Left ventricle myocardium superior (tissue), 1 donor: ENCODE results near the gene MTHFR. TPM values are rescaled to one million over a fixed set of nuclear protein-coding genes. Genes with fewer than 3 reads are reported as not detected.

Source experiments
- ATAC-seq: fragments of 200-7000 bp; cut with Tn5 transposase; one replicate; pipeline ENCODE4 v1.9.1; 2020; ENCODE audit warnings: mild to moderate bottlenecking, moderate library complexity
- DNase-seq: peaks from one replicate; pipeline ENCODE4 v3.0.0-alpha.2; 2020
- intact Hi-C: fragments of 100-400 bp; cut with micrococcal nuclease; formaldehyde crosslinking; loops from one replicate; pipeline ENCODE4 v1.11.0; 2022
- total RNA-seq: library from RNA; stranded (reverse); fragmentation: NEBNext Ultra II Directional; extraction: Animal tissue kit (Norgen Biotek cat#: 25700); gene quantifications from one replicate; pipeline ENCODE4 v1.2.1, GENCODE V29; 2021
- donor health status: DM: no; HTN: yes; CAD: no; lungs with severe emphysema.

Gene MTHFR
- total RNA-seq, 1 donor from 2014 or later, result 37.9 TPM

DNA sequence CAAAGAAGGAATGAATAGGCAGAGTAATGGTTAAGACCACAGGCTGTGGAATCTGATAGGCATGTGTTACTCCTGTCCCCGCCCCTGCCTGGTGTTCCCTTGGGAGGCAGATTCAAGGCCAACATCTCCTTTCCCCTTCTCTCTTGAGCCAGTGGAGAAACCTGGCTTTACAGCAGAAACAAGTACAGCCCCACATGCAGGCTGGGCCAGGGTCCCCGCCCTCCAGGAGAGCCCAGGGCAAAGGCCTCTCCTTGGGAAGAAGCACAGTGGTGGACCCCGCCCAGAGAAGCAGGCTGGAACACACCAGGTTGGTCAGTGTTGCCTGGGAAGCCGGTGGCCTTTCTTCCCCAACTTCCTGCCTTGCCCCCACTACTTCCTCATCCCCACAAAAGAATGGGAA is 36.9 kb downstream of the MTHFR start:
- intact Hi-C loops, result no loop called here
- ATAC-seq (no peak), DNase-seq (no peak)

DNA sequence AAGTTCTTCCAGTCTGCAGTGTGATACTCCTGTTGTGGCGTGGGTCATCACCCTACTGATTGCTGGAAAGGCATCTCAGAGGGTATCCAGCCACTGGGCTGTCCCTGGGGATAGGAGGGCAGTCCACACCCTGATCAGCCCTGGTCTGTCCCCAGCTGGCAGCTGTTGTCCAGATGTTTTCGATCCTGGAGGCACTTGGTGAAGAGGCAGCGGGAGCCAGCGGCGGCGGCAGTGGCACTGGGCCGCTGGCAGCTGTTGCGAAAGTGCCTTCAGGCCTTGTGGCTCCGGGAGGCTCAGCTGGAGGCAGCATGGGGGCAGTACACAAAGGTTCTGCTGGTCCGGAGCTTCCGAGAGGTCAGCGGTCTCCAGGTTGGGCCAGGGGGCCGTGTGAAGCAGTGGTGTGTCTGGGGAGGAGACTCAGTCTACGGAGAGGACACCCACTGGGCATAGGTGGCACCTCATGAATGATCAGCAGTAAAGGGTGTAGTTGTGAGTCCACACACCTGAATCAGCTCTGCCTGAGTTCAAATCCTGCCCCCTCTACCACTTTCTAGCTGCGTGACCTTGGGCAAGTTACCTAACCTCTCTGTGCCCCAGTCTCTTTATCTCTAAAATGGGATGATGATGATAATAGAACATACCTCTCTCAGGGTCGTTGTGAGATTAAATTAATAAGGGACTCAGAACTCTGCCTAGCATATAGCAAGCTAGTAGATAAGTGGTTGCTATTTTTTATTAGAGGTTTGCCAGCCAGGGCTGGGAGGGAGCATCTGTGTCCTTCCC is 37.7 kb downstream of the MTHFR start:
- ATAC-seq (no peak), DNase-seq (no peak)
- intact Hi-C loops, result no loop called here

DNA sequence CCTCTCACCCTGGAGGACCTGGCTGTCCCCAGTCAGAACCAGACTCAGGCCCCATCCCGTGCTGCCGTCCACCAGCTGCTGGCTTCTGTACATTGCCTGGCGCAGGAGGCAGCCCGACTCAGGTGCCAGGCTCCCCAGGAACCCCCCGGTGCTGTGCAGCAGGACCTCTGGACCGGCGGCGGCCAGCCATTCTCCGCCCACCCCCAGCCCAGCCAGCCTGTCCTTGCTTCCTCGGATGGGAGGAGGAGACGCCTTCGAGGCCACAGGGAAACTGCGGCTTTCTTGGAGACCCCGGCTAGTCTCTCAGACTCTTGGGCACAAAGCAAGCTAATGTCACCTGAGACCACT is 39.4 kb downstream of the MTHFR start:
- intact Hi-C loops, result no loop called here
- ATAC-seq, result no peak
- no peak for DNase-seq

DNA sequence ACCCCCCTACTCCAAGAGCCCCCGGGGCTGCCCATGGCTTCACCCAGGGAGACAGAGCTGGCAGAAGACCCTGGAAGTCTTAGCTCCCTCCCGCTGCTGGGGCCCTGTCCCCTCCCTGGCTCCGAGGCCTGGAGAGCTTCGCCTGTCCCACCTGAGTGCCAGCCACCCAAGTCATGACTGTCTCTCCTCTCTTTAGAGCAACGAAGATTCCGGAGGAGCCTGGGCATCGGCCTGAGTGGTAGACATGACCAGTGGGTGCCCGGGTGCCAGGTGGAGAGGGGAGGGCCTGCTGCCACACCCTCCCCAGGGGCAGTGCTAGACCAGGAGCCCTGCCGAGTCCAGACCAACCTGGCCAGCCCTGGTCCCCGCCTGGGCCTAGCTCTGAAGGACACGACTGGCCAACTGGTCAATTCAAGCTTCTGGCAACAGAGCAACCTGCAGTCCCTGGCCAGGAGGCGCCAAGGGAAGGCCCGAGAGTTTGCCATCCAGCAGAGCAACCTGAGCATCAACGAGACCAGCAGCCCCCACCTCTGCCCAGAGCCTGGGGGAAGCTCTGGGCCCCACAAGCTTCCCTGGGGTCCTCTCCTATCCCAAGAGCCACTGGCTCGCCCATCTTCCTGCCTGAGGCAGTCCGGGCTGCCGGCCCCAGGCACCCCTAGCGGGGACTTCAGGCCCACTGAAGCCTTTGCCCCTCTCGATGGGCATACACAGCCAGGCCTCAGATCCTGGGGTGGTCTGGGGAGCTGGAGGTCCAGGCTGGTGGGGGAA is 39.9 kb downstream of the MTHFR start:
- intact Hi-C loops, result no loop called here
- no peak for ATAC-seq
- no peak for DNase-seq

DNA sequence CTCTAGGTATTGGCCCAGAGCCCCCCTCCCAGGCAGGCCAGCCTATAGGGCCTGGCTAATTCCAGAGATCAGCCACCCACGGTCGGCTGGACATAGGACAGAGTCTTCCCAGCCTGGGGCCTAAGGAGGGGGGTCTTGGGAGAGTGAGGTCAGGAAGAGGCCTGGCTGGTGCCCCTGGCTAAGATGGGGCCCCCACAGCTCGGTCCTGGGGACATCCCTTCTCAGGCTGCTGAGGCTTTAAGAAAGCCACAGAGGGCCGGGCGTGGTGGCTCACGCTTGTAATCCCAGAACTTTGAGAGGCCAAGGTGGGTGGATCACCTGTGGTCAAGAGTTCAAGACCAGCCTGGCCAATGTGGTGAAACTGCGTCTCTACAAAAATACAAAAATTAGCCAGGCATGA is 41.2 kb downstream of the MTHFR start:
- intact Hi-C loops, result no loop called here
- no peak for DNase-seq
- ATAC-seq, result no peak

DNA sequence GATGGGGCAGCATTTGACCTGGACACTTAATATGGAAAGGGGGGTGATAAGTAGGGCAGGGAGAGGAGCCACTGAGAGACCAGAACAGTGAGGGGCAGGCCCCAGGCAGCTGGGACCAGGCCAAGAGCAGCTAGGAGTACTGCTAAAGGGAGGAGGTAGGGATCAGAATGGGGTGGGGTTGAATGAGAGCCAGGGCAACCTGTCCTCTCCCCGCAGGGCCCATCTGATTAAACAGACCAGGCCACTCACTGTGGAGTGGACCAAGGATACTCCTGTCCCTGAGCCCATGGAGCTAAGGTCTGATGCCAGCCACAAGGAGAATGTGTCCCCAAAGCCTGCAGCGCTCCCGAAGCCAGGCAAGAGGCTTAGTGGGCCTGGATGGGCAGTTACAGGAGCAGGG is 41.6 kb downstream of the MTHFR start:
- intact Hi-C loops, result no loop called here
- ATAC-seq, result no peak

DNA sequence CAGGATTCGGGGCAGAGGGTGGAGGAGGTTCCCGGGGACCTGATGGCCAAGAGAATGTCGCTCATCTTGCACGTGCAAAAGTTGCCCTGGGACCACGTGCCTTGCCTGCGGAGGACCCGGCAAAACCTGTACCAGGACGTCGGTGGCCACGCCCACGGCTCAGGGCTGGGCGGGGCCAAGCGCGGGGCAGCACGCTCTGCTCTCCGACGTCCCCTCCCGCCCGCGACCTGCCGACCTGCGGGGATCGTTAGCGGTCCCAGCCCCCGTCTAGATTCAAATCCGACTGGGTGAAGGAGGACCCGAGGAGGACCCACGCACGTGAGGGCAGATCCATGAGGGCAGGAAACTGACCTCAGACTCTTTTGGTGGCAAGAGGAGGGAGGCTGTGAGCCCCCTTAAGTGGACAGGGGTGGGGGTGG is 43.8 kb downstream of the MTHFR start, which contains the start of gene C1orf167:
C1orf167 (plus strand) TSS at position 206 of the 419 bp plus-strand sequence. CDS start 2,208 bp downstream, outside the sequence.
- DNase-seq, result no peak
- intact Hi-C loops, result no loop called here
- peak; percentile 55 for ATAC-seq

More for the DNA sequence above, 41.6 kb downstream of the MTHFR start:
- DNase-seq, result no peak

DNA sequence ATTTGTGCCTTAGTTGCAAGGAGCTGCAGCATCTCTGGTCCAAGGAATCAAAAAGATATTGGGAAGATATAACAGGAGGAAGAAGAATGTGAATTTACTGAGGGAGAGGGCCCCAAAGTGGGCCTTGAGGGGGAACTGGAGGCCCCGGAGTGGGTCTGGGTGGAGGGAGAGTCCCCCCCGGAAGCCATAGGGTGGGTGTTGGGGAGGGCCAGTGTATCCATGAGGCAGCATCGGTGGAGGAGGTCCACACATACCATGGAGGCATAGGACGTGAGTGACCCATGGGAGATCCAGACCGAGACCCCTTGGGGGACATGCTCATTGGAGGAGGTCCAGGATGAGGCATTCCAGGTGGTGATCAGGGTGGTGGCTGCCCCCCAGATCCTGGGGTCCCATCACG is 44.5 kb downstream of the MTHFR start:
- intact Hi-C loops, result no loop called here
- ATAC-seq, result no peak
- DNase-seq, result no peak

DNA sequence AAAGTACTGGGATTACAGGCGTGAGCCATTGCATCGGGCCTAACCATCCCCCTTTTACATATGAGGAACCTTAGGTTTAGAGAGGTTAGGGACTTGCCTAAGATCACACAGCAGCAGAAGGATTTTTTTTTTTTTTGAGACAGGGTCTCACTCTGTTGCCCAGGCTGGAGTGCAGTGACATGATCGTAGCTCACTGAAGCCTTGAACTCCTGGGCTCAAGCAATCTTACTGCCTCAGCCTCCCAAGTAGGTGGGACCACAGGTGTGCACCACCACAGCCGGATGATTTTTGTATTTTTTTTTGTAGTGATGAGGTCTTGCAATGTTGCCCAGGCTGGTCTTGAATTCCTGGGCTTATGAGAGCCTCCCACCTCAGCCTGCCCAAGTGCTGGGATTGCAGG is 46.0 kb downstream of the MTHFR start:
- no peak for ATAC-seq
- intact Hi-C loops, result no loop called here
- DNase-seq, result no peak

DNA sequence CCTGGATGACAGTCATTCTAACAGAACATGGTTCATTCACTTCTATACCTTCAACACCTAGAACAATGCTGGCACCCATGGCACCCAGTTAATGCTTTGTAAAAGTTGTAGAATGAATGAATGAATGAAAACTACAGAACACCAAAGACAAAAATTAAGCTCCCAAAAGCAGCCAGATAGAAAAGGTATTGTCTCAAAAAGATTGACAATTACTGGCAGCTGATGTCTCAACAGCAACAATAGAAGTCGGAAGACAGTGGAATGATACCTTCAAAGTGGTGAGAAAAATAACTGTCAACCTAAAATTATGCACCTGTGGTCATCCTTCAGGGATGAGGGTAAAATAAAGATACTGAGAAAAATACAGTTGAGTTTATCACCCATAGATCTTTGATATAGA is 48.7 kb downstream of the MTHFR start:
- intact Hi-C loops, result no loop called here
- ATAC-seq (no peak), DNase-seq (no peak)

DNA sequence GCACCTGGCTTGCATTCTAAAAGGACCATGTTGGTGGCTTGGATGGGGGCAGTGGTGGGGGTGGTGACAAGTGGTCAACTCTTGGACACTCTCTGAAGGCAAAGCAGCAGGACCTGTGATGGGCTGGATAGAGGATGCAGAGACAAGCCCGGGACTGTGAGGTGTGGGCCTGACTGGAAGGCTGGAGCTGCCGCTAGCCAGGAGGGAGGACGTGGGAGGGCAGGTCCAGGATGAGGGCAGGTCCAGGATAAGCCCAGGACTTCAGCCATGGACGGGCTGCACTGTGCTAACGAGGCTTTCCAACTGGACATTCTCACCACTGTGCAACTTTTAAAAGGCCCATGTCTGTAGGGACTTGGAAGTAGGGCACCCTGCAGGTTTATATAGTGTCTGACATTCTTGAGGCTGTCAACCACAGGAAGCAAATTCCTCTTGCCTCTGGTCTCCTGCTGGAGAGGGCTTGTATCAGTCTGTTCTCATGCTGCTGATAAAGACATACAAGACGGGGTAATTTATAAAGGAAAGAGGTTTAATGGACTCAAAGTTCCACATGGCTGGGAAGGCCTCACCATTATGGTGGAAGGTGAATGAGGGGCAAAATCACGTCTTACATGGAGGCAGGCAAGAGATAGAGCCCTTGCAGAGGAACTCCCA is 52.1 kb downstream of the MTHFR start:
- ATAC-seq (no peak), DNase-seq (no peak)
- intact Hi-C loops, result no loop called here

DNA sequence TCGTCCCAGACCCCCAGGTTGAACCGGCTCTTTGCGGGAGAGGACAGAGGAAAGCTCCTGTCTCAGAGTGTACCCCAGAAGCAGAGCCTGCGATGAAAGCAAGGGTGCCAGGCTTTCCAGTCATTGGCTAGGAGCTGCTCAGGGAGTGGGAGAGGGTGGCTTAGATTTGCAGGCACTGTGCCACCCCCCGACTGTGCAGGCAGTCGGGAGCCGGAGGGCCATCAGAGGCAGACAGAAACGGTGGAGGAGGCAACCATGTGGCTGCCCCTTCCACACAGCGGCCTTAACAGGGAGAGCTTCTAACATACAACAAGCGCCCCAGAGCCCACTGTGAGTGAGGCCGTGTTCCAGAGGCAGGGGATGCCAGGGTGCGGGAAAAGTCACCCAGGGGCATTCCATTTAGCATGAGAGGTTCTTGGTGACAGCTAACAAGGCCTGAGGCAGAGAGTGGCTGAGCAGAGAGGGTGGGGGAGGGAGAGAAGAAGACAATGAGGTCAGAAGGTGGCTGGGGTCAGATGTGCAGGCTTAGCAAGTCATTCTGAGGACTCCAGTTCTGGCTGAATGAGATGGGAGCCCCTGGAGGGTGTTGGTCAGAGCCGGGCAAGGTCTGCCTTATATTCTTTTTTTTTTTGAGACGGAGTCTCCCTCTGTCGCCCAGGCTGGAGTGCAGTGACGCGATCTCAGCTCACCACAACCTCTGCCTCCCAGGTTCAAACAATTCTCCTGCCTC is 53.2 kb downstream of the MTHFR start:
- DNase-seq (no peak), ATAC-seq (no peak)
- intact Hi-C loops, result no loop called here

DNA sequence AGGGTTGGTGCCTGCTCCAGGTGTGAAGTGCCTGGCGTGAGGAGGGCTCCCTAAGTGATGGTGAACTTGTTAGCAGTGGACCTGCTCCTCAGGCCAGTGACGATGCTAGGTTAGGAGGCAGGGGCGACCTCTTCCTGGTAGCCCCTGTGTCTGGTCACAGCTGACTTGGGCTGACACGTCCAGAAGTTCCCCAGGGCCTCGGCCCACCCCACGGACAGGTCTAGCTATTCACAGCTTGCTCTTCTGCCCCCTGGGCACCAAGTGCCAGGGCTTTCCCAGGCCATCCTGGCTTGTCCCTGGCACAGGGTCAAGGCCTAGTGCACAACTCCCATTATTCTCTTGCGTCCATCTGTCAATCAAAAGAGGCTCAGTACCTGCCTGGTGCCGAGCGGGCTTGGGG is 54.7 kb downstream of the MTHFR start:
- intact Hi-C loops, result no loop called here
- ATAC-seq, result no peak
- no peak for DNase-seq

DNA sequence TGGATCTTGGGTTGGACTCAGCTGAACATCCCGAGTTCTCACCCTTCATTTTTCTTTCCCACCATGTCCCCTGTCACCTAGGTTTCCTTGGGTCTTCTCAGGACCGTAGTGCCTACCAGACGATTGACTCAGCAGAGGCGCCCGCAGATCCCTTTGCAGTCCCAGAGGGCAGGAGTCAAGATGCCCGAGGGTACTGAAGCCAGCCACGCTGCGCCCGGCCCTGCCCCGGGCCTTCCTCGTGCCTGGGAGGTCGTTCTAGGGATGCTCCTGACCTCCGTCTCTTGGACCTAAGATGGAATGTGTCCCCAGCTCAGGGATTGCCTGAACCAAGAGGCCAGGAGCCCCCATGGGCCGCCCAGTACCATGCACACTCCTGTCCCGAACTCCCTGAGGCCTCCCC is 55.8 kb downstream of the MTHFR start:
- DNase-seq (no peak), ATAC-seq (no peak)
- intact Hi-C loops, result no loop called here

DNA sequence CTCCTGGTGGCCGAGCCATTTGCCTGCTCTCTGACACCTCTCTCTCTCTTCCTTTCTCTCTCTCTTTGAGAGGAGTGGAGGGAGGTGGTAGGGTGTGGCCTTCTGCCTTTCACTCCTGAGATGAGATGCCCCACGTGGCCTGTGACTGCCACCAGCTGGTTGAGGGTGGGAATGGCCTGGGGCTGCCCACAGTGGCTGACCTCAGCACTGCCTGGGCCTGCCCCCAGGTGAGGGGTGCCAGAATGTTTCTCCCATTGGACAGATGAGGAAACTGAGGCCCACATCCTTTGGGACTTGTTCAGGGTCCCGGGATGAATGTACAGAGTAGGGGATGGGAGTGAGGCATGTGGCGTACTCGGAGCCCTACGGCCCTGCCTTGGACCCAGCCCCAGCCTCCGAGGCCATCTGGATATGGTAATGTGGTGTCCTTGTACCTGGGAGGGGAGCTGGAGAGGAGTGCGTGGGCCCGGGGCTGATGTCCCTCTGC is 56.5 kb downstream of the MTHFR start:
- DNase-seq (peak; percentile 60), ATAC-seq (peak; percentile 54)
- intact Hi-C loops, result no loop called here

DNA sequence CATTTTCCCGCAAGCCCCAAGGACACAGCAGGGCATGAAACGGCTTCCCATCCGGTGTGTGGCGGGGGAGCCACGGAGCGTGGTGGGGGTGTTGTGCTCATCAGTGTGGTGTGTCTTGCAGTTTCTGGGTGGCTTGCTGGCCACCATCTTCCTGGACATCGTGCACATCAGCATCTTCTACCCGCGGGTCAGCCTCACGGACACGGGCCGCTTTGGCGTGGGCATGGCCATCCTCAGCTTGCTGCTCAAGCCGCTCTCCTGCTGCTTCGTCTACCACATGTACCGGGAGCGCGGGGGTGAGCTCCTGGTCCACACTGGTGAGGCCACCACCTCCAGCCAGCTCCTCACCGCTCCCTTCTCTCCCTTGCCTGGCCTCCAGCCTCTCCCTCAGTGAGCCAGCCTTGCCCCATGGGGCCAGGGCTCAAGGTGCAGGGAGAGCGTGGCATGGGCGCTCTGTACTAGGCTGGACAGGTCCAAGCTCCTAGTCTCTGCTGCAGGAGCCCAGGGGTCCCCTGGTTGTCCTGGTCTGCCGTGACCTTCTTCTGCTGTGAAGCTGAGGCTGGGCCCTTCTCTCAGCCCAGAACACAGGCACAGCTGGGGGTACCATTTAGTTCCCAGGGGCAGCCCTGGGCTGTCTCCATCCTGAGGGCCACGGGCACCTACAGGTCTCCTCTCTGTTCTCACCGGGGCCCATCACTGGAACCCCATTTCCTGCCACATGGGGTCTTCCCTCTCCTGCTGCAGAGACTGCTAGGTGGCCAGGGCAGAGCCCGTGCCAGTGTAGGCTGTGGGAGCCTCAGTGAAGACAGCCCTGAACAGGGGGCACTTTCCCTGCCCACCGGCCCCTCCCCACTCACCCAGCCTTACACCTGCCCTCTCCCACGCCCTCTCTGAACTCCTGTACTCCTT is 57.2 kb downstream of the MTHFR start:
- intact Hi-C loops, result no loop called here

DNA sequence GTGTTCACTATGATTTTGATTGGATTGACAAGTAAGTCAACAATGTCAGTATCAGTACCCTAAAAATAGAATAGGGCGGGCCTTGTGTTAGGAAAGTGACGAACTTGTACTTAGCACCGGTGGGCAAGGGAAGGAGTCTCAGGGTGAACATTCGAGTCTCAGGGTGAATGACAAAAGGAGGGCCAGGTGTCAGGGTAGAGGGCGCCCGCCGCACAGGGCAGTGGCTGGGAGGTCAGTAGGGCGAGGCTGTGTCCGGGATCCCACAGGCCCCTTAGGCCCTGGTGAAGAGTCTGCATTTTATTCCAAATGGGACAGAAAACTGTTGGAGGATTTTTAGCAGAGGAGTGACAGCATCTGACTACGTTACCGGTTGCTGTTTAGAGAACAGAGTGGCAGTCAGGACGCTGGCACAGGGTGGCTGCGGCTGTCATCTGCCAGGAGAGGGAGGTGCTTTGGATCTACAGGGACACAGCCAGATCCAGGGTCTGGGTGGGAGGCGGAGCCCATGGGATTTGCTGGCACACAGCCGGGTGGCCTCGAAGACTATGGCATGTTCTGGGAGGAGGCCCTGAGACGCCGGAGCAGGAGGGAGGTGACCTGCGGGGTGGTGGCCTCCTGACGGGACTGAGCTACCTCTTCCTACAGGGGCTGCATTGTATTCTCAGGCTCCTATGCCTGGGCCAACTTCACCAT is 58.8 kb downstream of the MTHFR start:
- peak; percentile 68 for DNase-seq
- intact Hi-C loops, result no loop called here
- ATAC-seq, result peak; percentile 77

More for the DNA sequence above, 57.2 kb downstream of the MTHFR start:
- ATAC-seq (no peak), DNase-seq (no peak)

DNA sequence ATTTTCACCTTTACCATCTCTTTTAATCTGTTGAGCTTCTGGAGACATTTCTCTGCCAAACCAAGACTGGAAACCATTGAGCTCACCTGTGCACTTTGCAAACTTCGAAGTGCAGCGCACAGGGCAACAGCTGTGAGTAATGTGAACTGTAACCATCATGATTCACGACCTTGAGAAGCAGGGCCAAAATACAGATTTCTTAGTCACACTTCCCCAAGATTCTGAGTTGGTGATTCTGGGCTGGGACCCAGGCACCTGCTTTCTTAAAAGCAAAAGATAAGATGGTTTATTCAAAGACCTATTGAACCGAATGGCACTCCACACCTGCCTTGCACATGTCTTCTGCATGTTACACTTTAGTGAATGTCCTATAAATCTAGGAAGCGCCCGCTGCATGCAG is 59.7 kb downstream of the MTHFR start:
- DNase-seq (no peak), ATAC-seq (no peak)
- intact Hi-C loops, result no loop called here
